HepG2 (cell line): ENCODE measurements around the gene CT45A8.
"Not testable (repeated sequence)": the region's sequence is repeated elsewhere in the genome, so short reads cannot be mapped to it uniquely, and the experiment has no call there.

Experiments used
- CHD4 ChIP-seq: fragments of 200-600 bp; sonication (generic); IDR thresholded peaks from 2 replicates; pipeline ENCODE4 v1.7.0; 2017; ENCODE audit warnings: mild to moderate bottlenecking, low read length, borderline replicate concordance
- EP300 ChIP-seq, 3 experiments: sonication (generic) in 1 of 3; formaldehyde crosslinking in 1 of 3; IDR thresholded peaks; 2 replicates each; pipeline versions ENCODE4 v1.5.1 to v1.6.1; 2011 to 2020; ENCODE audit warnings: low read depth in 2 of 3, low read length in 2 of 3, borderline replicate concordance in 1 of 3, improper control_type of control experiment in 1 of 3, mild to moderate bottlenecking in 1 of 3, missing genetic modification reagents in 1 of 3, moderate library complexity in 1 of 3
- EZH2 ChIP-seq: conservative IDR thresholded peaks from 2 replicates; pipeline ENCODE4 v1.6.1; 2012; ENCODE audit warnings: mild to moderate bottlenecking, low read depth, low read length, moderate library complexity
- JARID2 ChIP-seq: sonication (generic); formaldehyde crosslinking; IDR thresholded peaks from 2 replicates; pipeline ENCODE4 v1.8.1; 2023; ENCODE audit warnings: missing genetic modification reagents, inconsistent platforms; ENCODE audit not compliant: insufficient replicate concordance
- MXD3 ChIP-seq: IDR thresholded peaks from 2 replicates; pipeline ENCODE4 v1.6.1; 2016; ENCODE audit warnings: mild to moderate bottlenecking, missing biosample characterization, missing genetic modification reagents
- SCMH1 ChIP-seq: sonication (generic); formaldehyde crosslinking; IDR thresholded peaks from 2 replicates; pipeline ENCODE4 v1.9.0; 2021; ENCODE audit warnings: missing genetic modification reagents, mild to moderate bottlenecking, borderline replicate concordance
- ZKSCAN8 ChIP-seq: IDR thresholded peaks from 2 replicates; pipeline ENCODE4 v1.6.1; 2016; ENCODE audit warnings: borderline replicate concordance, missing genetic modification reagents, missing compliant biosample characterization
- ZNF615 ChIP-seq: sonication (generic); formaldehyde crosslinking; IDR thresholded peaks from 2 replicates; pipeline ENCODE4 v1.5.0; 2020; ENCODE audit warnings: mild to moderate bottlenecking, missing genetic modification reagents, borderline replicate concordance

DNA sequence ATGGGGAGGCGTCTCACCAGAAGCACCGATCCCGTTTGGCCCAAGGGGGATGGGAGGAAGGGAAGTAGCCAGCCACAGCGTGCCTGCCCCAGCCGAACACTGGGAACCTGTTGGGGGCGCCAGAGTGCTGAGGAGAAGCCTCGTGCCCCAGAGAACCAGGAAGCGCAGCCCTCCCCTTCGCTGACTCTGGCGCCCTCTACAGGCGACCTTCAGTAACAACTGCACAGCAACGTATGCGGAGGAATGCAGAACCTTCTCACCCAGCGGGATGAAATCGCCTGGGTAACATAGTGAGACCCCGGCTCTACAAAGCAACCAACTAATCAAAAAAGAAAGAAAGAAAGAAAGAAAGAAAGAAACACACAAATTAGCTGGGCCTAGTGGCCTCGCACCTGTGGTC lies 17.4 kb upstream of the CT45A8 start, which contains the start of gene CT45A9:
- TF ChIP-seq EZH2; MXD3 (CRISPR knock-in tag); SCMH1 (CRISPR knock-in tag); ZNF615 (CRISPR knock-in tag); EP300 (IDR thresholded peaks at IDR 0.05; ENCODE audit: low read depth in 2 of 2, low read length in 2 of 2); EP300 (CRISPR knock-in tag; IDR thresholded peaks at IDR 0.05; ENCODE audit: borderline replicate concordance); CHD4; ZKSCAN8 (CRISPR knock-in tag); JARID2 (CRISPR knock-in tag): not testable (repeated sequence)
